ENCODE data around the gene TSGA10IP. TPM values are rescaled to one million over a fixed set of nuclear protein-coding genes. Genes with fewer than 3 reads are reported as not detected.

TSGA10IP gene
- total and polyA plus RNA-seq, 2 donors (not counting 1 experiment from before 2014, with no cell fraction given) = not detected

DNA sequence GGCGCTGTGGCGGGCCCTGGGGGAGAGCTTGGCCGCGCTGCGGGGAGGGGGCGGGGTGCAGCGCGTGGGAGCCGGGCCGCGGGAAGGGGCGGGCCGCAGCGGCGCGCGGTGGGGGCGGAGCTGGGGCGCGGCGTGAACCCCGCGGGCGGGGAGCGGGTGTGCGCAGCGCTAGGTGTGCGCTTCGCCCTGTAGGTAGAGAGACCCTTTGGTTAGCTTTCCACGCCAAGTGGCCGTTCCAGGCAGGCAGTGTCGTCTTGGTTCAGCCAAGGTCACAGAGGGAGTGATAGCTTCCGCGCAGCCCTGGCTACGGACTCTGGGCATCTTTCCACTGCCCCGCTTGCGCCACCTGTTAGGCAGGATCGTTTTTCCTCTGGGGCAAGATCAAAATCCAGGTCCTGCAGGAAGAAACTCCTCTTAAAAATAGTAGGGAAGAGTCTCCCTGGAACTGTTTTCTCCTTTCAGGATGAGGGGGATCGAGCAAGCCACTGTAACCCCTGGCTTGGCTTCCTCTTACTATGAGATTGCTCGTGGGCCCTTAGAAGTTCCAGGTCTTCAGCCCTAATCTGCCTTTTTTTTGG is 57.5 kb downstream of the TSGA10IP start:
- ATAC-seq (ENCODE audit: low read depth) (peak; percentile 71), DNase-seq (no peak)
- Histone ChIP-seq H3K4me3 (ENCODE audit: control extremely low read depth in 1 of 5, extremely low read depth in 1 of 5, insufficient read depth in 1 of 5, low read depth in 2 of 5, low read length in 4 of 5) (peak overlapping the region; percentile 75 to 100 (median 85)), H3K36me3 (replicated peaks in 1 of 2; ENCODE audit: control extremely low read depth in 1 of 2, control insufficient read depth in 1 of 2, extremely low read depth in 1 of 2, insufficient read depth in 2 of 2, low read length in 1 of 2) (peaks cover 1 to 49% of the 10 kb centered on the region in 2 experiments), H3K79me2 (ENCODE audit: control insufficient read depth, insufficient read depth, low read length) (peaks cover 46% of the 10 kb centered on the region), H3K27ac (ENCODE audit: low read length in 2 of 2) (peak overlapping the region; percentile 89 to 94), H4K20me1 (ENCODE audit: control insufficient read depth, insufficient read depth, low read length, poor library complexity, severe bottlenecking) (peaks cover 65% of the 10 kb centered on the region), H2AFZ (ENCODE audit: insufficient read depth, low read depth, low read length, poor library complexity, severe bottlenecking) (peak overlapping the region; percentile 88), H3K27me3 (replicated peaks in 1 of 4; ENCODE audit: control extremely low read depth in 1 of 4, control insufficient read depth in 3 of 4, insufficient read depth in 4 of 4, low read length in 3 of 4) (no peaks in the 10 kb centered on the region), H3K9me3 (ENCODE audit: control extremely low read depth in 1 of 3, control insufficient read depth in 2 of 3, insufficient read depth in 1 of 3, low read length in 2 of 3) (no peaks in the 10 kb centered on the region), H3K4me1 (ENCODE audit: control insufficient read depth in 2 of 2, insufficient read depth in 2 of 2, low read length in 2 of 2) (peaks cover 16 to 25% of the 10 kb centered on the region in 2 donors), H3K9ac (ENCODE audit: low read length) (peak overlapping the region; percentile 97), H3K4me2 (replicated peaks; ENCODE audit: low read depth, low read length, poor library complexity, severe bottlenecking) (peak overlapping the region; percentile 85)
- no peaks in the 10 kb centered on the region for H3K27me3 Mint-ChIP-seq
- no peaks in the 10 kb centered on the region for H3K9me3 Mint-ChIP-seq (ENCODE audit: insufficient read depth)
- H3K4me1 Mint-ChIP-seq = peaks cover 34% of the 10 kb centered on the region
- peak overlapping the region; percentile 99 for H3K27ac Mint-ChIP-seq
- intact Hi-C loops (cut with micrococcal nuclease) = loop anchor here (1.0 to 5.0 kb wide), 10 partner anchors 13 to 430 kb away; partner anchors contain the start of genes C11orf68, DRAP1, FAM89B and FIBP
- peak overlapping the region; percentile 98 for H3K4me3 Mint-ChIP-seq
- POLR2A ChIA-PET = interaction anchor here (0.6 to 1.5 kb wide), 15 partner anchors 41 to 885 kb away, joined by 3 to 12 read pairs (median 5); partner anchors contain the start of genes CCDC85B, CFL1, FIBP and MUS81
- CTCF ChIA-PET = interaction anchor here (0.6 to 1.5 kb wide), 11 partner anchors 13 to 223 kb away, joined by 3 to 11 read pairs (median 5); partner anchors contain the start of genes CATSPER1, FIBP, MUS81 and SART1
- WGBS (ENCODE audit: insufficient coverage) = under 1% methylated on average over 36 of the region's 40 CpGs
- TF ChIP-seq EZH2 (IDR thresholded peaks at IDR 0.05; ENCODE audit: borderline replicate concordance, insufficient read depth, low read depth, low read length, poor library complexity, severe bottlenecking) = no peak
- TF ChIP-seq, protein P1, sequence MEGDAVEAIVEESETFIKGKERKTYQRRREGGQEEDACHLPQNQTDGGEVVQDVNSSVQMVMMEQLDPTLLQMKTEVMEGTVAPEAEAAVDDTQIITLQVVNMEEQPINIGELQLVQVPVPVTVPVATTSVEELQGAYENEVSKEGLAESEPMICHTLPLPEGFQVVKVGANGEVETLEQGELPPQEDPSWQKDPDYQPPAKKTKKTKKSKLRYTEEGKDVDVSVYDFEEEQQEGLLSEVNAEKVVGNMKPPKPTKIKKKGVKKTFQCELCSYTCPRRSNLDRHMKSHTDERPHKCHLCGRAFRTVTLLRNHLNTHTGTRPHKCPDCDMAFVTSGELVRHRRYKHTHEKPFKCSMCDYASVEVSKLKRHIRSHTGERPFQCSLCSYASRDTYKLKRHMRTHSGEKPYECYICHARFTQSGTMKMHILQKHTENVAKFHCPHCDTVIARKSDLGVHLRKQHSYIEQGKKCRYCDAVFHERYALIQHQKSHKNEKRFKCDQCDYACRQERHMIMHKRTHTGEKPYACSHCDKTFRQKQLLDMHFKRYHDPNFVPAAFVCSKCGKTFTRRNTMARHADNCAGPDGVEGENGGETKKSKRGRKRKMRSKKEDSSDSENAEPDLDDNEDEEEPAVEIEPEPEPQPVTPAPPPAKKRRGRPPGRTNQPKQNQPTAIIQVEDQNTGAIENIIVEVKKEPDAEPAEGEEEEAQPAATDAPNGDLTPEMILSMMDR (IDR thresholded peaks at IDR 0.05) = no peak

DNA sequence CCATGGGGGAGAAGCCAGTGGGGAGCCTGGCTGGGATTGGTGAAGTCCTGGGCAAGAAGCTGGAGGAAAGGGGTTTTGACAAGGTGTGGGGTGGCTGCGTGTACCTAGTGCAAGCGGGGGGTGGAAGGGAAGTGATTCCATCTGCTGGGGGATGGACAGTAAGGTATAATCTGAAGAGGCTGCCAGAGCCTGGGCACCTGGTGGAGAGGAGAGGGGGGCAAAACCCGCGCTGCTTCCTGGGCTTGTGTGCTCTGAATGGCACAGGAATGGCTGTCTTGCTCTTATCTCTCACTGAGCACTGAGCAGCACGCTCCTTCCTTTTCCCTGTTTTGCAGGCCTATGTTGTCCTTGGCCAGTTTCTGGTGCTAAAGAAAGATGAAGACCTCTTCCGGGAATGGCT is 58.0 kb downstream of the TSGA10IP start:
- H3K9me3 ChIP-seq (ENCODE audit: control extremely low read depth in 1 of 3, control insufficient read depth in 2 of 3, insufficient read depth in 1 of 3, low read length in 2 of 3) = no peaks in the 10 kb centered on the region
- H3K4me3 ChIP-seq (ENCODE audit: control extremely low read depth in 1 of 5, extremely low read depth in 1 of 5, insufficient read depth in 1 of 5, low read depth in 2 of 5, low read length in 4 of 5) = peak overlapping the region in 4 of 5 experiments; percentile 75 to 100 (median 90)
- H3K27ac ChIP-seq (ENCODE audit: low read length in 2 of 2) = peak overlapping the region; percentile 89 to 94
- H3K27me3 ChIP-seq (replicated peaks in 1 of 4; ENCODE audit: control extremely low read depth in 1 of 4, control insufficient read depth in 3 of 4, insufficient read depth in 4 of 4, low read length in 3 of 4) = no peaks in the 10 kb centered on the region
- WGBS (ENCODE audit: insufficient coverage) = 83% methylated on average over 6 of the region's 6 CpGs
- DNase-seq (no peak), ATAC-seq (ENCODE audit: low read depth) (no peak)
- ChIA-PET POLR2A (interaction anchor here (0.7 to 1.5 kb wide), 5 partner anchors 49 to 542 kb away, joined by 3 to 8 read pairs (median 8); partner anchors contain the start of genes CCDC85B, SF3B2, SNX32 and ZDHHC24), CTCF (interaction anchor here (1.2 to 1.5 kb wide), 7 partner anchors 13 to 143 kb away, joined by 3 to 11 read pairs (median 7); partner anchors contain the start of genes CATSPER1, FIBP, MUS81 and SART1)
- H3K4me3 Mint-ChIP-seq = peak overlapping the region; percentile 98
- no peak for TF ChIP-seq EZH2 (IDR thresholded peaks at IDR 0.05; ENCODE audit: borderline replicate concordance, insufficient read depth, low read depth, low read length, poor library complexity, severe bottlenecking)
- TF ChIP-seq, protein P1 (IDR thresholded peaks at IDR 0.05) = no peak
- no peaks in the 10 kb centered on the region for H3K27me3 Mint-ChIP-seq
- H4K20me1 ChIP-seq (ENCODE audit: control insufficient read depth, insufficient read depth, low read length, poor library complexity, severe bottlenecking) = peaks cover 60% of the 10 kb centered on the region
- peak overlapping the region; percentile 90 for H3K27ac Mint-ChIP-seq
- H3K36me3 ChIP-seq (replicated peaks in 1 of 2; ENCODE audit: control extremely low read depth in 1 of 2, control insufficient read depth in 1 of 2, extremely low read depth in 1 of 2, insufficient read depth in 2 of 2, low read length in 1 of 2) = peaks cover 1 to 44% of the 10 kb centered on the region in 2 experiments
- intact Hi-C loops (cut with micrococcal nuclease) = loop anchor here (2.0 to 5.0 kb wide), 2 partner anchors 42 to 431 kb away; partner anchors contain the start of genes FAM89B and ZNRD2
- no peaks in the 10 kb centered on the region for H3K9me3 Mint-ChIP-seq (ENCODE audit: insufficient read depth)
- peak overlapping the region; percentile 85 for H3K4me2 ChIP-seq (replicated peaks; ENCODE audit: low read depth, low read length, poor library complexity, severe bottlenecking)
- H2AFZ ChIP-seq (ENCODE audit: insufficient read depth, low read depth, low read length, poor library complexity, severe bottlenecking) = no peak overlapping the region
- peak overlapping the region; percentile 97 for H3K9ac ChIP-seq (ENCODE audit: low read length)
- peaks cover 46% of the 10 kb centered on the region for H3K79me2 ChIP-seq (ENCODE audit: control insufficient read depth, insufficient read depth, low read length)
- peaks cover 34% of the 10 kb centered on the region for H3K4me1 Mint-ChIP-seq
- peaks cover 16 to 25% of the 10 kb centered on the region in 2 donors for H3K4me1 ChIP-seq (ENCODE audit: control insufficient read depth in 2 of 2, insufficient read depth in 2 of 2, low read length in 2 of 2)

All from B cell (primary cell).